ENCODE measurements around the gene NUCKS1.
A peak's percentile ranks its signal among the peaks of the same experiment; 100 is the strongest.

Gene NUCKS1

GRCh38 chr1:205668951-205669340 is 81.0 kb downstream of the NUCKS1 start:
- no peak for DNase-seq (ENCODE audit: low spot score)

GRCh38 chr1:205667909-205668643 is 81.9 kb downstream of the NUCKS1 start:
- DNase-seq (ENCODE audit: low spot score) = no peak

GRCh38 chr1:205666372-205667166 is 83.4 kb downstream of the NUCKS1 start:
- no peak for DNase-seq (ENCODE audit: low spot score)

GRCh38 chr1:205665201-205666045 is 84.6 kb downstream of the NUCKS1 start:
- DNase-seq (ENCODE audit: low spot score) = no peak

- DNase-seq (ENCODE audit: low spot score) = peak; percentile 4
Measured at GRCh38 chr1:205664399-205665017, 85.5 kb downstream of the NUCKS1 start.

- no peak for DNase-seq (ENCODE audit: low spot score)
Measured at GRCh38 chr1:205663286-205663936, 86.6 kb downstream of the NUCKS1 start.
